Right cardiac atrium (tissue), 5 donors: ENCODE data around the gene G6PD. TPM values are rescaled to one million over a fixed set of nuclear protein-coding genes. Genes with fewer than 3 reads are reported as not detected.
A peak's percentile ranks its signal among the peaks of the same experiment; 100 is the strongest.
"Not testable (repeated sequence)": the region's sequence is repeated elsewhere in the genome, so short reads cannot be mapped to it uniquely, and the experiment has no call there.

Experiments used
- ATAC-seq, 2 donors: fragments of 200-7000 bp; cut with Tn5 transposase; one replicate each; pipeline versions ENCODE4 v1.8.0 to v1.9.1; 2020; ENCODE audit warnings: moderate library complexity in 2 of 2, mild to moderate bottlenecking in 1 of 2
- DNase-seq, 3 donors: peaks; one replicate each; pipeline ENCODE4 v3.0.0-alpha.2; 2020
- H3K27ac ChIP-seq: one replicate; pipeline ENCODE4 v1.5.1; 2013; ENCODE audit warnings: mild to moderate bottlenecking, low read length, control low read depth, moderate library complexity
- H3K27me3 ChIP-seq: one replicate; pipeline ENCODE4 v1.6.1; 2013; ENCODE audit not compliant: control insufficient read depth, insufficient read depth
- H3K4me1 ChIP-seq: one replicate; pipeline ENCODE4 v1.6.1; 2013; ENCODE audit warnings: low read length; ENCODE audit not compliant: control insufficient read depth, insufficient read depth
- H3K4me3 ChIP-seq: one replicate; pipeline ENCODE4 v1.5.1; 2013; ENCODE audit warnings: low read length, control low read depth
- H3K9me3 ChIP-seq: one replicate; pipeline ENCODE4 v1.6.1; 2013; ENCODE audit warnings: low read length; ENCODE audit not compliant: control insufficient read depth
- WGBS: extraction: QIAGEN DNeasy Blood & Tissue Kit; methylation state at CpG from one replicate; pipeline ENCODE4 v1.1.7; 2013; 5-methylcytosine and 5-hydroxymethylcytosine counted together
- intact Hi-C, 4 donors: fragments of 100-400 bp; cut with DNase I; formaldehyde crosslinking; loops; one replicate each; pipeline versions ENCODE4 v1.11.0 to v1.14.0; 2022 to 2023
- long read RNA-seq, 4 donors: library from polyadenylated mRNA; unstranded; transcript quantifications; one replicate each; pipeline ENCODE4 v2.0.0, GENCODE V29; 2020 to 2021
- polyA plus RNA-seq: library from polyadenylated mRNA; stranded (reverse); fragments of 200-250 nt; gene quantifications from one replicate; pipeline ENCODE4 v1.2.3, GENCODE V29; 2013
- total RNA-seq, 4 donors: library from RNA; stranded (reverse); fragmentation: NEBNext Ultra II Directional; extraction: Animal tissue kit (Norgen Biotek cat#: 25700); gene quantifications; one replicate each; pipeline ENCODE4 v1.2.1, GENCODE V29; 2021
- donor health status: healthy with polysubstance abuse.
- donor health status: DM: no; HTN: yes; CAD: no.
- donor health status: DM: no; HTN: no; CAD: no.
- donor health status: DM: no; HTN: yes; CAD: no; lungs with severe emphysema.
- donor health status: DM: yes; HTN: yes; CAD: no.

The G6PD gene
- 10 to 100 TPM; 16.6 to 26.4 (median 23.5) TPM for total RNA-seq
- polyA plus RNA-seq, result 13.2 TPM
- long read RNA-seq, donor 1, partial matches to known transcripts, result 7 of 12 reads
- long read RNA-seq, donor 1, other reads (novel, unspliced or antisense), result 1 of 12 reads
- long read RNA-seq, donor 2, partial matches to known transcripts, result 0 of 5 reads
- long read RNA-seq, donor 2, other reads (novel, unspliced or antisense), result 2 of 5 reads
- long read RNA-seq, donor 3, transcript G6PD-211 (13 exons, 2,632 nt), result major isoform, 8 of 20 reads
- long read RNA-seq, donor 3, partial matches to known transcripts, result 9 of 20 reads
- long read RNA-seq, donor 3, other reads (novel, unspliced or antisense), result 1 of 20 reads
- long read RNA-seq, donor 4, transcript G6PD-211 (13 exons, 2,632 nt), result major isoform, 6 of 8 reads
- long read RNA-seq, donor 4, partial matches to known transcripts, result 1 of 8 reads
- long read RNA-seq, donor 4, other reads (novel, unspliced or antisense), result 1 of 8 reads

DNA sequence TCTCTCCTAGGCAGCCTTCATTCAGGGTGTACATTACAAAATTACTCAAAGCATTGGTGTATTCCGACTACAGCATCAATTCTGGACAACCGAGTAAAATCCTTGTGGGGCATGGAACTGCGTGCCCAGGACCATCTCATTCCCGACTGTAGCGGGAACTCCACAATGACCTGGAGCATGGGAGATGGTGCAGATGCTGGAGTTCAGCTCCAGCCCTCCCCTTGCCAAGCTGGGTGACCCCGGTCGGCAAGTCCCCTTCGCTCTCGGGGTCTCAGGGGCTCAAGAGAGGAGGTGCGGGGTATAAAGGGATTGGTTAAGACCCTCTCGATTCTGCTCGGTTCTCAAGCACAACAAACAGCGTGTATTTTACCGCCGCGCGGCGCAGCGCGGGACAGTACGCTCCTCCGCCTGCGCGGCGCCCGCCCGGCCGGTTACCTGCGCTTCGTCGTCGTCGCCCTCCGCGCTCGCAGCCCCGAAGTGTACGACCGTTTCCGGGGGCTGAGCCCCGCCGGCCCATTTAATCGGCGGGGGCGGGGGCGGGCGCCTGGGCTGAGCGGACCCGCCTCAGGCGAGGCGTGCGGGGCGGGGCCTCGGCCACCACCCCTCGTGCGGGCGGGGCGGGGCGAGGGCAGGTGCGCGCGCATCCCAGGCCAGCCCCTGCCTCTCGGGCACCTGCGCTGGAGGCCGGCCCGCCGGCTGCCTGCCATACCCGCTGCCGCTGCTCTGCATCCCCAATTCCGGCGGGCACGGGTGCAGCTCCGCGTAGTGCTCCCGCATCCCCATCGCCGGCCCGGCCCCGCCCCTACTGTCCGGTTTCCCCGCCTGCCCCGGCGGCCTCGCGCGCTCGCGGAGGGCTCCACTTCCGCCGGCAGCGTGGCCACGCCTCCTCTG is at the start of gene G6PD:
G6PD (minus strand) TSS at position 493 of the 891 bp plus-strand sequence. CDS start 691 bp downstream, outside the sequence.
- DNase-seq, result peak in 1 of 3 donors; percentile 92
- ATAC-seq, result peak; percentile 78 to 84
- intact Hi-C loops, result no loop called here
- peak within 1 kb of the TSS; percentile 58 for H3K4me3 ChIP-seq
- no peaks in the 10 kb centered on the region for H3K27me3 ChIP-seq
- H3K4me1 ChIP-seq, result peaks cover 7% of the 10 kb centered on the region
- no peaks in the 10 kb centered on the region for H3K9me3 ChIP-seq
- H3K27ac ChIP-seq, result peak within 1 kb of the TSS; percentile 84
- WGBS, result under 1% methylated on average over 92 of the region's 92 CpGs

- intact Hi-C loops, result no loop called here
- DNase-seq (no peak), ATAC-seq (no peak)
- no peak overlapping the region for H3K27ac ChIP-seq
- 70% methylated on average over 2 of the region's 2 CpGs for WGBS
- no peaks in the 10 kb centered on the region for H3K9me3 ChIP-seq
- no peaks in the 10 kb centered on the region for H3K27me3 ChIP-seq
- H3K4me1 ChIP-seq, result no peaks in the 10 kb centered on the region
- H3K4me3 ChIP-seq, result no peak overlapping the region
Observed at GRCh38 chrX:154595559-154596249, 49.1 kb upstream of the G6PD start.

- intact Hi-C loops, result no loop called here
- Histone ChIP-seq H3K4me1 (no peaks in the 10 kb centered on the region), H3K27ac (no peak overlapping the region), H3K27me3 (no peaks in the 10 kb centered on the region), H3K4me3 (no peak overlapping the region), H3K9me3 (no peaks in the 10 kb centered on the region)
- 91% methylated on average over 4 of the region's 4 CpGs for WGBS
- DNase-seq, result no peak
- no peak for ATAC-seq
Observed at GRCh38 chrX:154594491-154594890, 47.8 kb upstream of the G6PD start.

DNA sequence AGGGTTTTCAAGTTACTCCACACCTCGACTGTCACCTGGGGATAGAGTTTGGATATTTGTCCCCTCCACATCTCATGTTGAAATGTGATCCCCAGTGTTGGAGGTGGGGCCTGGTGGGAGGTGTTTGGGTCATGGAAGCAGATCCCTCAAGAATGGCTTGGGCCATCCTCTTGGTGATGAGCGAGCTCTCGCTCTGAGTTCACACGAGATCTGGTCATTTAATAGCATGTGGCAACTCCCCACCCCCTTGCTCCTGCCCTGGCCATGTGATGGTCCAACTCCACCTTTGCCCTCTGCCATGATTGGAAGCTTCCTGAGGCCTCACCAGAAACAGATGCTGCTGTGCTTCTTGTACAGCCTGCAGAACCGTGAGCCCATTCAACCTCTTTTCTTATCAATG is 46.6 kb upstream of the G6PD start:
- DNase-seq (no peak), ATAC-seq (no peak)
- 87% methylated on average over 5 of the region's 5 CpGs for WGBS
- Histone ChIP-seq H3K27me3 (no peaks in the 10 kb centered on the region), H3K9me3 (no peaks in the 10 kb centered on the region), H3K4me1 (no peaks in the 10 kb centered on the region), H3K27ac (no peak overlapping the region), H3K4me3 (no peak overlapping the region)
- intact Hi-C loops, result no loop called here

DNA sequence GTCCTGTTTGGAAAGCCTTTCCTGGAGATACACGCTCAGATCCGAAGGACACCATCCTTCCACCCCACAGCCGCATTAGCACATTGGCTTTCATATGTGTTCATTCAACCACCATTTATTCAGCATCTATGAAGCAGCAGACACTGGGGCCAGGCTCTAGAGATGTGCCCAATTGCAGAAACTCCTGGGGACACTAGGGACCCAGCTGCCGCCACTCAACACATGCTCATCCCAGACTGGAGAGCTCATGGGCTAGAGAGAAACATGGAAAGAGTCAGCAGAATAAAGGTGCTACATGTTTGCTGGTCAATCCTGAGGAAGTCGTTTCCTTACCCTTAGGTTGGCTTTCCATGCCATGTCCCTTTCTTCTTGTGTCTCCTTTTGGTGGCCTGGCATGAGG is 45.9 kb upstream of the G6PD start:
- H3K9me3 ChIP-seq, result no peaks in the 10 kb centered on the region
- H3K27ac ChIP-seq, result no peak overlapping the region
- no peak for DNase-seq
- no peak overlapping the region for H3K4me3 ChIP-seq
- no peaks in the 10 kb centered on the region for H3K4me1 ChIP-seq
- no peaks in the 10 kb centered on the region for H3K27me3 ChIP-seq
- no peak for ATAC-seq
- 89% methylated on average over 5 of the region's 5 CpGs for WGBS
- intact Hi-C loops, result no loop called here

- WGBS, result no CpG with 5 or more reads among the region's 13 CpGs
Observed at GRCh38 chrX:154590415-154590814, 43.8 kb upstream of the G6PD start.

DNA sequence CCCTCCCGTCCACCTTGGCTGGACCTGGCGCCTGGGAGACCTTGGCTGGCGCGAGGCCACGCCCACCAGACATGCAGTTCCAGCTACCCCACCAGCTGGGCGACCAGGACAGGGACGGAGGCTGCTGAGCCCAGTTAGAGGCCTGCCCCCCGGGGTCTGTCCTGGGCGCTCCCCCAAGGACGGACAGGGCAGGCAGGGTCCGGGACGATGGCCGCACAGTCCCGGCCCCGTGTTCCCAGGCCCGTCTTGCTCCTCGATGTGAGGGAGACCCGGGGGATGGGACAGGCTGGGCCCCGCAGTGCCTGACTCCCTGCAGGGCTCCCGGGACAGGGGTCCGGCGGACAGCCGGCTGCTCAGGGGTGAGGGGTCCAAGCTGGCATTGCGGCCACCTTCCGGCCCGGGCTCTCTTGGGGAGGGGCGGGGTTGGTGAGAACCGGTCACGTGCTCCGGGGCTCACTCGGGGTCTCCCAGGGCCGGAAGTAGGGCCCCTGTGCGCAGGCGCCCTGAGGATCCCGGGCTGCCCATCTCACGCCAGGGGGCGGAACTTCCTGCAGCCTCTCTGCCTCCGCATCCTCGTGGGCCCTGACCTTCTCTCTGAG is 38.0 kb upstream of the G6PD start, which contains the start of gene CTAG1A:
CTAG1A (plus strand) TSS at position 549 of the 599 bp plus-strand sequence. CDS start 74 bp downstream, outside the sequence.
- WGBS, result no CpG with 5 or more reads among the region's 39 CpGs
- H3K27ac ChIP-seq, H3K4me1 ChIP-seq, H3K27me3 ChIP-seq, intact Hi-C loops, DNase-seq, H3K9me3 ChIP-seq, H3K4me3 ChIP-seq: not testable (repeated sequence)
- peak in 1 of 2 donors; percentile 41 for ATAC-seq

More at GRCh38 chrX:154590415-154590814, 43.8 kb upstream of the G6PD start:
- H3K4me3 ChIP-seq, DNase-seq, H3K9me3 ChIP-seq, intact Hi-C loops, ATAC-seq, H3K27ac ChIP-seq, H3K4me1 ChIP-seq, H3K27me3 ChIP-seq: not testable (repeated sequence)

GRCh38 chrX:154582994-154583393 is 36.3 kb upstream of the G6PD start:
- peak; percentile 41 to 42 for ATAC-seq
- H3K4me1 ChIP-seq, H3K27me3 ChIP-seq, DNase-seq, H3K9me3 ChIP-seq, intact Hi-C loops, H3K4me3 ChIP-seq, H3K27ac ChIP-seq: not testable (repeated sequence)
- no CpG with 5 or more reads among the region's 8 CpGs for WGBS

GRCh38 chrX:154575076-154575475 is 28.4 kb upstream of the G6PD start:
- H3K4me1 ChIP-seq, H3K27ac ChIP-seq, H3K27me3 ChIP-seq, intact Hi-C loops, DNase-seq, H3K4me3 ChIP-seq, H3K9me3 ChIP-seq: not testable (repeated sequence)
- peak; percentile 38 to 53 for ATAC-seq
- WGBS, result no CpG with 5 or more reads among the region's 5 CpGs

- DNase-seq, H3K9me3 ChIP-seq, H3K4me1 ChIP-seq, H3K27me3 ChIP-seq, intact Hi-C loops, H3K27ac ChIP-seq, H3K4me3 ChIP-seq: not testable (repeated sequence)
- no CpG with 5 or more reads among the region's 10 CpGs for WGBS
- ATAC-seq, result peak in 1 of 2 donors; percentile 56
Observed at GRCh38 chrX:154573061-154573460, 26.4 kb upstream of the G6PD start.
